Anterior cingulate cortex (tissue), 58 donors: ENCODE data around the gene PYGM.

ENCODE experiments used
- DNase-seq, 58 donors: peaks; one replicate each; lab custom pipeline; 2025; lab: John Stamatoyannopoulos, UW

PYGM gene

GRCh38 chr11:64792482-64792881, 32.7 kb upstream of the PYGM start:
- DNase-seq, result no peak

- no peak for DNase-seq
Measured at GRCh38 chr11:64791781-64792291, 32.1 kb upstream of the PYGM start.

DNA sequence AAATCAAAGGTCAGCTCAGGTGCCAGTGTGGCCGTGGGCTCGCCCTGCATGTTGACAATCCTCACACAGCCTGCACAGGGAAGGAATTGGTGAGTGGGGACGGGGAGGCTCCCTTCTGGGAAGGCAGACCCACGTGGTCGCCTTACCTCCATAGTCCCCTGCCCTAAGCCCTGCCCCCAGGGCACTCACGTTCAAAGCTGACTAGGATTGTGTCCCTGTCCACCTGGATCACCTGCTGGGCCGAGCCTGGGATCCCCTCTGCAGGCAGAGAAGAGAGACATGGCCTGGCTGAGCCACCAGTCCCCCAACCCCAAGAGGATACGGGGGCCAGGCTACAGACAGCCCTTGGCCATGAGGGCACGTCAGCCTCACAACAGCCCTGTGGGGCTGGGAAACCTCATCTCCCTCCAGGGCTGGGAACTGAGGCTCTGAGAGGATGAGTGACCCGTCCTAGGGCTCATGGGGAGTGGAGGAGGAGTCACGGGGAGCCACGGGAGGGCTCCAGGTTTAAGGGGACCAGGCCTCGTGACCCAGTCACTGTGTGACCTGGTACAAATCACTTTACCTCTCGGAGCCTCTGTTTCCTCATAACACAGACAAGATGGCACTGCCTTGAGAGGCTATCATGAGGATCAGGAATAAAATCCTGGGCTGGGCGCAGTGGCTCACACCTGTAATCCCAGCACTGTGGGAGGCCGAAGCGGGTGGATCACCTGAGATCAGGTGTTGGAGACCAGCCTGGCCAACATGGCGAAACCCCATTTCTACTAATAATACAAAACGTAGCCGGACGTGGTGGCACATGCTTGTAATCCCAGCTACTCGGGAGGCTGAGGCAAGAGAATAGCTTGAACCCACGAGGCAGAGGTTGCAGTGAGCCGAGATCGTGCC, 30.7 kb upstream of the PYGM start:
- DNase-seq, result no peak

DNA sequence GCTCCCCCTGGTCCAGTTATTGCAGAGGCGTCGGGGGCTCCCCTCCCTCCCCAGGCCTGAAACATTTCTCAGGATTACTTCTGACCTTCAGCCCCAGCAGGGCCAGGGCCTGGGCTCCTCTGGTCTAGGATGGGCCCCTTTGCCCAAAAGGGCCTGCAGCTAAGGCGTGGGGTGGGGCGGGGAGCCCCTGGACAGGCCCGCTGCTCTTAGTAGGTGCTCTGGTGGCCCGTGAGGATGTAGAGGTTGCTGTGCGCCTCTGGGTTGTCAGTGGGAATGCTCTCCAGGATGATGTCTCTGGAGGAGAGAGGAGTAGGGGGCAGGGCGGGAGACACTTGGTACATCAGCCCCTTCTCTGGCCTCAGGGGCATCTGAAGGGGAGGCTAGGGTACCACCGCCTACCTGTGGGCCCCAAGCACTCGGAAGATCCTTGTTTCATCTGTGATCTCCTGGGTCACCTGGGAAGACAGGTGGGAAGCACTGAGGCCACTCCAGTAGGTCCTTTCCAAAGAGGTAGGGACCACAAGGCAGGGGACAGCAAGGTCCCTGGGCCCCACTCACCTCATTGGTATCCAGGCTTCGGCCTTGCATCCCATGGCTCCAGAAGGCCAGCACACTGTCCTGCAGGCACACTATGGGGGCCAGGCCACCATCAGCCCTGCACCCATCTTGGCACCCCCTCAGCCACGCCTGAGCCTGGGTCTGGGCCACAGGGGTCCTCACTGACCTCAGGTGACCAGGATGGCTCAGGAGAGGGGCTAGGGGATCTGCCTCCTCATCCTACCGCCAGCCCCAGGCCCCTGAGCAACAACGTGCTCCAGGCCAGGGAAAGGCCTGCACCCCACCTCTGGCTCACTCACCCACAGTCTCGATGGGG, 29.8 kb upstream of the PYGM start:
- no peak for DNase-seq

DNA sequence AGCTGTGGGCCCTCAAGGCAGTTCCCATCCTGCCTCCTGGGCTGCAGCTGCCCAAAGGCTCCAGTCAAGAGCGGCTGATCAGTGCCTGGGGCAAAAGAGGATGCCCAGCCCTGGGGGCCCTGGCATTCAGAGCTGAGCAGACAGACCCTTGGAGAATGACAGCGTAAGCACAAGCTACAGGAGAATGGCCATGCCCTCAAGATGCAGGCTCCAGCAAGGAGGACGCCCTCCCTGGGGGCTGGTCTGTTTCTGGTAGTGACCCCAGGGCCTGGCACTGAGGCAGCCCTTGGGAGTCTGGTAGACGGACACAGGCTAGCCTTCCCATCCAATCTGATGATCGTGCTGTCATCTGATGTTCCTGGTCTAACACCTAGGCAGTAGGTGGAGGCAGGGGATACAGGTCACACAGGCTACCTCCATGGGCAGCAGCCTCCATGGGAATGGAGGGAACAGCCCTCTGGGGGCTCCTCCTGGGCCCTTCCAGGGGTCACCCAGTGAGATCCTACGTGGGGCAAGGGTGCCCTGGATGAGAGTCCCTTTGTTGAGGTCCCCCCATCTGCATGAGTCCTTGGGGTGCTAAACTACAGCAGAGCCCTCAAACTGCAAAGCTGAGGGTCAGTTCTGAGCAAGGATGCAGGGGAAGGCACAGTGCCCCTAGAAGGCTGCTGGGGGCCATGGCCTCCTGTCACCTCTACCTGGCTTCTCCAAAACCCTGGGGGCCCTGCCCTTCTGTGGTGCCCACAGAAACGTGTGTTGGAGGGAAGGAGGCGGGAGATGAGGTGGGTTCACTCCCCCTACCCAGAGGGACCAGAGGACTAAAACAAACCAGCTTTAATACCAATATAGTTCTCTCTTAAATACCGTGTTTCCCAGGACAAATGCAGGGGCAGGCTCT, 28.8 kb upstream of the PYGM start:
- DNase-seq, result no peak

- DNase-seq, result peak in 17 of 58 donors; percentile 2 to 59 (median 27)
Measured at GRCh38 chr11:64787526-64788320, 27.9 kb upstream of the PYGM start.

GRCh38 chr11:64786308-64786707, 26.5 kb upstream of the PYGM start:
- DNase-seq, result no peak

DNA sequence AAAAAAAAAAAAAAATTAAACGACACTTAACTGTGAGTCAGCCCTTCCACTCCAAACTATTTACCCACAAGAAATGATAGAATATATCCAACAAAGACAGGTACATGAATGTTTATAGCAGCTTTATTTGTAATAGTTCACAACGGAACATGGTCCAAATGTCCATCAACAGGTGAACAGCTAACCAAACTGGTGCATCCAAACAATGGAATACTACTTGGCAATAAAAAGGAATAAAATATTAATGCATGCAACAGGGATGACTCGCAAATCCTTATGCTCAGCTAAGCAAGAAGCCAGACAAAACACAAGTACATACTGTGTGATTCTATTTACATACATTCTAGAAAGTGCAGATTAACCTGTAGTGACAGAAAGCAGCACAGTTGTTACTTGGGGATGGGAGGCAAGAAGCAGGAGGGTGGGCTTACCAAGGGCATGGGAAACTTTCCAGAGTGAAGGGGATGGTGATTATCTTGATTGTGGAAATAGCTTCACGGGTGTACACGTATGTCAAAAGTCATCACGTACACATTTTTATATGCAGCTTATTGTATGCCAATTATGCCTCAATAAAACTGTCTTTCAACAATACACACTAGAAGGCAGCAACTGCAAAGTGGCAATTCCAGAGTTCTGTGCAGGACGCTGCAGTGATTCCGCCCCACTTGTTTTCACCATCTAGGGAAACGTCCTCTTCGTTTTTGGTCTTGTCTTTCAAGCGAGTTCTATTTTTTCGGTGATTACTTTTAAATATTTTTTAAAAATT, 25.2 kb upstream of the PYGM start:
- no peak for DNase-seq

DNA sequence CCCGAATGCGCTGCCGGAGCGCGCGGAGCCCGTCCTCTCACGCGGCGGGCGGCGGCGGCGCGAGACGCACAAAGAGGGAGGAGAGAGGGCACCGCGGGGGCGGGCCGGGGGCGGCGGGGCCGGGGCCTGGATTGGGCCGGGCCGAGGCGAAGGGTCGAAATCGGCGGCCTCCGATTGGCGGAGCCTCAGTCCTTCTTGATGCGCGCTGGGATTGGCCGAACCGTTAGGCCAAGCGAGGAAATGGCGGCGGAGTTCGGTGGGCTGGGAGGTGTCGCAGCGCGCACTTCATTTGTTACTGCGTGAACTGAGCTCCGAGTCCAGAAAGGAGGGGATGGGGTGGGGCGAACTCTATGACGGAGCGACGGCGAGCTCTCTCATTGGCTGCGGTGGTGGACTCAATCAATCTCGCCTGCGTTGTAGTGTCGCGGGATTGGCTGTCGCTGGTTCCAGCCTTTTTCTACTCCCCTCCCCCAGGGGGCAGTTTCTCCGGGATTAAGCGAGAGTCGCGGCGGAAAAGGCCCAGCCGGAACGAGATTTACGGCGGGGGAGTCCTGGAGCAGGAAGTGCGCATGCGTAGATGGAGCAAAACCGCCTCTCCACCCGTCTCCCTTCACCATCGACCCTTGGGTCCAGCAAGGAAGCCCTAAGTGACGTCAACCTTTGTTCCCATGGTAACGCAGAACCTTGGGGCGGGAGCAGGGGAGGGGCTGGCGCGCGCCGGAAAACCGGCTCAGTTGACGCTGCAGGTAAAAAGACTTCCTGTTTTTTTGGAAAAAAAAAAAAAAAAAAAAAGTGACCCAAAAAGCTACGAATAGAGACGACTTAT, 18.9 kb upstream of the PYGM start, which contains the start of gene SF1:
Gene SF1, minus strand, starts transcription at position 70 of the 826 bp plus-strand sequence. CDS start 150 bp downstream, outside the sequence.
- peak; percentile 96 to 100 (median 99) for DNase-seq

DNA sequence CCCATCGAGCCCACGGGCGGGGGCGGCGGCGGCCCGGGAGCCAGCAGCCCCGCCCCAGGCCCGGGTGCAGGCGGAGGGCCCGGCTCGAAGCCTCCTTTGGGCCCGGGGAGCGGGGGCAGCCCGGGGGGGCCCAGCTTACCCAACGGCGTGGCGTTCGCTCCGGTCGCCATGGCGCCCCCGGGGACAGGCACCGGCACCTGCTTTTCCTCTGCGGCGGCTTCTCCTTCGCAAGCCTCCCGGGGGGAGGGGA, 18.4 kb upstream of the PYGM start:
- no peak for DNase-seq

GRCh38 chr11:64777449-64778222, 17.9 kb upstream of the PYGM start:
- peak in 54 of 58 donors; percentile 27 to 85 (median 72) for DNase-seq

DNA sequence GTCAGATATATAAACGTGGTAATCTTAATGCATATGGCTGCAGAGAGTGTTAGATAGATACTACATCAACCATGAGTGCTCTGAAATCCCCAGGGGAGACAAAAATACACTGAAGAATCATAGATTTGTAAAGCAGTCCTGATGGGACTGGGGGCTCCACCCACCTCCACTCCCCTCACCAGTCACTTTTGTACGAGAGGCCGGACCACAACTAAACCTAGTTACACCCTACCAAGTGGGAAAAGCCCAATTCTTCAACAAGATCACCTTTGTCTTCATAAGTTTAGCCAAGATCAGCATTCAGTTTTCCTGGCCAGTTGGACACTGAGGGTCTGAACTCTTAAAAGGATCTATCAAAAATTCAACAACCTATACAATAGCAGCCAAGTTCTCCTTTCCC, 17.1 kb upstream of the PYGM start:
- DNase-seq, result no peak

DNA sequence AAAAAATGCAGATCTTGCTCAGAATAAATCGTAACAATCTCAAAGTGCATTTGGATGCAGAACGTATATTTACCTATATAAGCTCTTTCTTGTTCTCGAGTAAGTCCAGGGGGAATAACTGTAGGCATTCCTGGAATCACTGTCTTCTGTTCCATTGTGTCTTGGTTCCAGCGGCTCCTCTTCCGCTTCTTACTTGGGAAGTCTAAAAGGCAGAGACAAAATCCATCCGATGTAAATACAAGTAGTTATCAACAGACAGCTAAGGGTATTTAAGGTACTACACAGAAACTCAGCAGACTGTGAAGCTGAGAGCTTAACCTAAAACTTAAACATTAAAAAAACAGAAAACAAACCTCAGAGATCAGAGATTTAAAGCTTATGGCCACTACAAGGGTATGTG, 16.7 kb upstream of the PYGM start:
- DNase-seq, result no peak

- DNase-seq, result no peak
Measured at GRCh38 chr11:64774144-64774543, 14.4 kb upstream of the PYGM start.

DNA sequence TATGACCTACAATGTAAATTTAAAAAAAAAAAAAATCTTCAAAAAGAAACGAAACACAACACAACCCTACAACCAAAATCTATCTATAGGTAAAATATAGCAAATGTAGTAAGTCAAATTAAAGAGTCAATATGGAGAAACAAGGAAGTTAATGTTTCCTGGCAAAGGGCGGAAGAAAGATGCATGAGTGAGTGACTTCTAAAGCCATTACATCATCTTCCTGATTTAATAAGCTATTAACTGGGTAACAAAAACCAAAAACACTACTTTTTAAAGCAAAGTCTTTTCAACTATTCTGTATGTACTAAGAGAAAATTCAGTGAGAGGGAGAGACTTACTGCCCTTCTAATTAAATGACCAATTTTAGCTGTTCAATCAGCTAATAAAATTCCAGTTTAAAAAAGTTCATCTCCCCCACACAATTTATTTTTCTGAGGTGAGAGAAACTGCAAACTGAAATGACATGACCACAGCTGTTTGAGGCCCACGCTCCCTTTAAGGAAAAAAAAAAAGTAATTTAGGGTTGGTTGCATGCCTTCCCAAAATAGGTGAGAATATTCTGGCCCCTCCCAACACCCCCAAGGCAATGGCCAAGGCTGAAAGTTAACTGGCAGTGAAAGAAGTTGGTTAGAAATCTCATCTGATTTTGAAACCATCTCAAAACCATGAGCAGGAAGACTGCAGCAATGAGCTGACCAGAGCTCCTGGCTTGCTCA, 12.7 kb upstream of the PYGM start:
- no peak for DNase-seq

DNA sequence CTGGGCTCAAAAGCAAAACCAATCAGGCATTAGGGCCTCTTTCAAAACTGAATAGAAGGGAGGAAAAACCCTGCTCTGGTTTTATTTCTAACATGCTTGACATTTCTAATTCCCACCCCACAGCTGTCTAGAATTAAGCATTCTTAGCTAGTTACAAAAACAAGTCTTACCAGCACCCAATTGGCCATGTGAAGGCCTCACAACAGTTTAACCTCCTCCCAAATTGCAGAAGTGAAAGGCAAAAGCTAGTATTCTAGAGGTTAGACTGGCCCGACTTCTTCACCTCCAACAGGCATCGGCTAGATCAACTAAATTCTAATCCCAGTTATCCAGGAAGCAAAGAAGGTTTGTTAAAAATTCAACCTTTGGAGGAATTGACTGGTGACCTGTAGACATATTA, 12.1 kb upstream of the PYGM start:
- no peak for DNase-seq
